ENCODE measurements around the gene KANSL1.
"Not testable (repeated sequence)": the region's sequence is repeated elsewhere in the genome, so short reads cannot be mapped to it uniquely, and the experiment has no call there.

KANSL1 gene, protein sequence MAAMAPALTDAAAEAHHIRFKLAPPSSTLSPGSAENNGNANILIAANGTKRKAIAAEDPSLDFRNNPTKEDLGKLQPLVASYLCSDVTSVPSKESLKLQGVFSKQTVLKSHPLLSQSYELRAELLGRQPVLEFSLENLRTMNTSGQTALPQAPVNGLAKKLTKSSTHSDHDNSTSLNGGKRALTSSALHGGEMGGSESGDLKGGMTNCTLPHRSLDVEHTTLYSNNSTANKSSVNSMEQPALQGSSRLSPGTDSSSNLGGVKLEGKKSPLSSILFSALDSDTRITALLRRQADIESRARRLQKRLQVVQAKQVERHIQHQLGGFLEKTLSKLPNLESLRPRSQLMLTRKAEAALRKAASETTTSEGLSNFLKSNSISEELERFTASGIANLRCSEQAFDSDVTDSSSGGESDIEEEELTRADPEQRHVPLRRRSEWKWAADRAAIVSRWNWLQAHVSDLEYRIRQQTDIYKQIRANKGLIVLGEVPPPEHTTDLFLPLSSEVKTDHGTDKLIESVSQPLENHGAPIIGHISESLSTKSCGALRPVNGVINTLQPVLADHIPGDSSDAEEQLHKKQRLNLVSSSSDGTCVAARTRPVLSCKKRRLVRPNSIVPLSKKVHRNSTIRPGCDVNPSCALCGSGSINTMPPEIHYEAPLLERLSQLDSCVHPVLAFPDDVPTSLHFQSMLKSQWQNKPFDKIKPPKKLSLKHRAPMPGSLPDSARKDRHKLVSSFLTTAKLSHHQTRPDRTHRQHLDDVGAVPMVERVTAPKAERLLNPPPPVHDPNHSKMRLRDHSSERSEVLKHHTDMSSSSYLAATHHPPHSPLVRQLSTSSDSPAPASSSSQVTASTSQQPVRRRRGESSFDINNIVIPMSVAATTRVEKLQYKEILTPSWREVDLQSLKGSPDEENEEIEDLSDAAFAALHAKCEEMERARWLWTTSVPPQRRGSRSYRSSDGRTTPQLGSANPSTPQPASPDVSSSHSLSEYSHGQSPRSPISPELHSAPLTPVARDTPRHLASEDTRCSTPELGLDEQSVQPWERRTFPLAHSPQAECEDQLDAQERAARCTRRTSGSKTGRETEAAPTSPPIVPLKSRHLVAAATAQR (N-terminal part only)

DNA sequence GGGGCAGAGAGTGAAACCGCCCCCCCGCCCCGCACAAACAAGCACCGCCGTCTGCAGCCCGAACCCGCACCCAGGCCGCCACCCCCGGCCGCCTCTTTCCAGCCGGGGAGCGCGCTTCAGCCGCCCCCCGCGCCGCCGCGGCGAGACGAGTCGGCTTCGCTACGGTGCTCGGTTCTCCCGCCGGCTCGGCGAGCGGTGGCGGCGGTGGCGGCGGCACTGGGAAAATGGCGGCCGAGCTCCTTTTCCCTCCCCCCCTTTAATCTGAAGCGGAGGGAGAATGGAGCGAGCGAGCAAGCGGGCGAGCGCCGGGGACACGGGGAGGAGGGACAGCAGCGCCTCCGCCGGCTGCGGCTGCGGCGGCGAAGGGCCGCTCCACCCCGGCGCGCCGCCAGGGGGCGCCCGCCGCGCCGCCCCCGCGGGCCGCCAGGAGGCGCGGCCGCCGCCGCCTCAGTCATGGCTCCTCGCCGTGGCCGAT, at the start of gene KANSL1:
TSS of gene KANSL1 (minus strand) at position 279 of the 475 bp plus-strand sequence. CDS start 21,286 bp downstream, outside the sequence.
- DNase-seq, result peak; percentile 93 to 96

DNA sequence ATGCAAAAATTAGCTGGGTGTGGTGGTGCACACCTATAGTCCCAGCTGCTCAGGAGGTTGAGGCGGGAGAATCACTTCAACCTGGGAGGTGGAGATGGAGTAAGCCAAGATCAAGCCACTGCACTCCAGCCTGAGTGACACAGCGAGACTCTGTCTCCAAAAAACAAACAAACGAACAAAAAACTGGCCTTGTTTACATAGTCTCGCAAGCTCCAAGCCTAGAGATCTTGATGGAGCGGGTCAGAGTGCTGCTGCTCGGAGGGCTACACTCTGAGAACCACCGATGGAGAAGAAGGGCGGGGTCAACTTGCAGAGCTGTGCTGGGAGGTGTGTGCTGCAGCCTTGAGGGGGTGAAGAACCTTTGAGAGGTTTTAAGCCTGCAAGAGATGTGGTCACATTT, 38.1 kb upstream of the KANSL1 start:
- not testable (repeated sequence) for DNase-seq

DNA sequence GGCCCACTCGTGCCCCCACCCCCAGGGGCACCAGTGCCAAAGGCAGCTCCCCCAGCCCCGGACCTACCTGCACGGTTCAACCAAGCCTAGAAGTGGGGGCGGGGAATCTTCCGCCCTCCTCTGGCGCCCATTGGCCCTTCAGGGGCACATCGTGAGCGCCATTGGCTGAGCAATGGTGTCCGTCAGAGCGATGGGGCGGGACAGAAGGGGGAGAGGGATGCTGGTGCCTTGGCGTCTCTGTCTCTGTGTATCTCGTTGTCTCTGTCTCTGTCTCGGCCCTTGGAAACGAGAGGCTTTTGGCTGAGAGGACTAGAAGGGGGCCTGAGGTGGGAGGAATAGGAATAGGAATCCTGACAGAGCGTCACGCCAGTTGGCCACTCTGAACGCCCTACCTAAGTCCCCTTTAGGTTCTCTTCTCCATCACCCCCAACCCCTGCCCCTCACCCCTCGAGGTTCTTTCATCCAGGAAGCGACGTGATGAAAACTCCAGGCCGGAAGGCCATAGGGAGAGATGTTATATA, 32.1 kb upstream of the KANSL1 start:
- DNase-seq, result peak; percentile 96 to 98

DNA sequence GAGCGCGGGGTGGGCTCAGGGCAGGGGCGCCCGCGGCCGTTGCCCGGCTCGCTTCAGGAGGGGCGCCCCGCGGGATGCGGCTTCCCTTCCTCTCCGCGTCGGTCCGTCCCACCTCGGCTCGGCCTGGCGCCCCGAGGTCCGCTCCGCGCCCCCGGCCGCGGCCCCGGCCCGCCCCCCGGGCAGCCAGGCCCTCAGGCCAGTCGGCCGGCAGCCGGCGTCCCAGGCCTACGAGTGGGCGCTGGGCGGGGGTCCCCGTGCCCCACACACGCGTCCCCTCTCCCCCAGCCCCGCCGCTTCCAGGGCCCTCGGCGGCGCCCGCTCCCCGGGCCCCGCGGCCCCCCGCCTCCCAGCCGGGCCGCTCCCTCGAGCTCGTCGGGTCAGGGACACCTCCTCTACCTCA, 31.6 kb upstream of the KANSL1 start:
- DNase-seq, result not testable (repeated sequence)

DNA sequence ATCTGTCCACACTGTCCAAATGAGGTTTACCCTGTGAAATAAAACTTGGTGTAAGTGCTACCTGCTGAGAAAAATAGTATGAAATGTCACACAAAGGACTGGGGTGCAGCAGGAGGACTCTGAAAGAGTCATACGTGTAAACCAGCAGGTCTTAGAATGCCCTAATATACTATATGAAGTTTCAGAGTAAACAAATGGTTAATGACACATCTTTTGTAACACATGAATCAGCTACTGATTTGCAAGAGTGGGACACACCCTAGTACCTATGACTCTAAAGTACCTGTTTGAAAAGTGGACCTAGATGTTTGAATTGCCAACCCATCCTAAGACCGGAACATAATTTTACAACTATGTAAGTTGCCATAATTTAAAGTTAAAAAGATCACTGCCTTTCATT, 29.8 kb upstream of the KANSL1 start:
- not testable (repeated sequence) for DNase-seq

DNA sequence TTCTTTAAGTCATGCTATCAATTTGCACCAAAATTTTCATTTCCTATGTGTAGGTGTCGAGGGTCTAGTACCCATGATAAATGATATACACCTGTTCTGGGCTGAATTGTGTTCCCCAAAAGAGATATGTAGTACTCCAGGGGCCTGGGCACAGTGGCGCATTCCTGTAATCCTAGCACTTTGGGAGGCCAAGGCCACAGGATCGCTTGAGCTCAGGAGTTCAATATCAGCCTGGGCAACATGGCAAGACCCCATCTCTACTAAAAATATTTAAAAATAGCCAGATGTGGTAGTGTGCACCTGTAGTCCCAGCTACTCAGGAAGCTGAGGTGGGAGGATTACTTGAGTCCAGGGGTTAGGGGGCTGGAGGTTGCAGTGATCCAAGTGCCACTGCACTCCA, 23.5 kb upstream of the KANSL1 start:
- DNase-seq, result no peak

DNA sequence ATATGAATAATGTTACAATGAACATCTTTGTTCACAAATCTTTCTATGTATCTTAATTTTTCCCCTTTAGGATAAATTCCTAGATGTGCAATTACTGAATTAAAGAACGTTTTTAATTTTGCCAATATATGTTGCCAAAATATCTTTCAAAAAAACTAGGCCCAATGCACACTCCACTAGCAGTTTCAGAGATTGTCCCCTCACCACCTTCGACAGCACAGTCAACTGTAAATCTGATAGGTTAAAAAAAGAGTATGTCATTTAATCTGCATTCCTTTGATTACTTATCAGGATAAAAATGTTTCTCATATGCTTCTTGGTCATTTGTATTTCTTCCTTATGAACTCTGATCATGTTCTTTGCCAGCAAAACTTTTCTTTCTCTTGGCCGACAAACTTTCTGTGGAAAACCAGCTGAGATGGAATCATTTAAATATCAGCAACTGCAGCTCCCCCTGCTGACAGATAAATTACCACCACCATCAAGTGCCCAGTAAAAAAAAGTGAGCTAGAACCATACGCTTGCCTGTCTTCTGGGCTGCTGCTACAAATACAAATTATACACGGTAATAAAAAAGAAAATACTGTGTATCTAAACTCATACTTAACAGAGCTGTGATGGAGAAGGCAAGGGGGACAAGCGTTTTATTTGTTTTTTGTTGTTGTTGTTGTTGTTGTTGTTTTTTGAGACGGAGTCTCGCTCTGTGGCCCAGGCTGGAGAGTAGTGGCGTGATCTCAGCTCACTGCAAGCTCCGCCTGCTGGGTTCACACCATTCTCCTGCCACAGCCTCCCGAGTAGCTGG, 19.6 kb upstream of the KANSL1 start:
- peak; percentile 79 to 85 for DNase-seq

DNA sequence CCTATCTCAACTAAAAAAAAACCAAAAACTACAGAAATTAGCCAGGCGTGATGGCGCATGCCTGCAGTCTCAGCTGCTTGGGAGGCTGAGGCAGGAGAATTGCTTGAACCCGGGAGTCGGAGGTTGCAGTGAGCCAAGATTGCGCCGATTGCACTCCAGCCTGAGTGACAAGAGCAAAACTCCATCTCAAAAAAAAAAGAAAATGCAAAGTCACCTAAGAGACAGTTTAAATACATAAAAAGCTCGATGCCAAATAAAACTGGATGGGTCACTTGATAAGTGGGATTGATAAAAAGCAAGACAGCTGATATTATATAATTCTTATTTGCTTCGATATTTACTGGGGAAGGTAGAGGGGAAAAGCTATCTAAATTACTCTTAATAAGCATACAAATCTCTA, 15.8 kb upstream of the KANSL1 start:
- no peak for DNase-seq

DNA sequence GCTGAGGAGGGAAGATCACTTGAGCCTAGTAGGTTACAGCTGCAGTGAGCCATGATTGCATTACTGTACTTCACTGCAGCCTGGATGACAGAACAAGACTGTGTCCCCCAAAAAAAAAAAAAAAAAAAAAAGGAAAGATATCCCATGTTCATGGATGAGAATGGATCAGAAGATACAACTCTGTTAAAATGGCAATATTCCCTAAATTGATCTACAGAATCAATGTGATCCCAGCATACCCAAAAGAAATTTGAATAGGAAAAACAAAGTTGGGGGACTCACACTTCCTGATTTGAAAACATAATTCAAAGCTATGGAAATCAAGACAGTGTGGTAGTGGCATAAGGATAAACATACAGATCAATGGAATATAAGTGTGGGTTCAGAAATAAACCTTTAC, 12.7 kb upstream of the KANSL1 start:
- DNase-seq, result no peak

DNA sequence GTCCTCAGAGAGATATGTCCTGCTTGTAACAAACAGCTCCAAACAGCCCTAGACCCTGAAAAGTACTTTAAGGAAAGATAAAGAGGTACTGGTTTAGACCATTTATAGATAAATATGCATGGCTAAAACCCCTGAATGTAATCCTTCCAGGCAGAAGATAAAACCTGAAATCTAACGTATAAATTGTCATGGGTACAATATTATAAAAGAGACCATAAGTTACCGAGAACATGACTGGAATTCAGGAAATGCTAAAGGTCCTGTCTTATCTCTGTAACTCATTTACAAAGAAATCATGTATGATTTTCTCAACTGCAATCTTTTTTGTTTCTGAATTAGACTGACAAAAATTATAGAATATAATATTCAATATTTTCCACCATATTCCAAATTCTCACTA, 9.2 kb upstream of the KANSL1 start:
- DNase-seq, result no peak

DNA sequence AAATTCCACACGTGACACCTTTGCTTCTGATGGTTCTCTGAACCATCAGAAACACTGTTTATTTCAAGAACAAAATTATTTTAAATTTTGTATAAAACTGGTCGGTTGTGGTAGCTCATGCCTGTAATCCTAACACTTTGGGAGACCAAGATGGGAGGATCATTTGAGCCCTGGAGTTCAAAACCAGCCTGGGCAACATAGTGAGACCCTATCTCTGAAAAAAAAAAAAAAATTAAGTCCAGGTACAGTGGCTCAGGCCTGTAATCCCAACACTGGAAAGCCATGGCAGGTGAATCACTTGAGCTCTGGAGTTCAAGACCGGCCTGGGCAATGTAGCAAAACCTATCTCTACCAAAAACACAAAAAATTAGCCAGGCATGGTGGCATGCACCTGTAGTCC, 8.3 kb upstream of the KANSL1 start:
- DNase-seq, result no peak

DNA sequence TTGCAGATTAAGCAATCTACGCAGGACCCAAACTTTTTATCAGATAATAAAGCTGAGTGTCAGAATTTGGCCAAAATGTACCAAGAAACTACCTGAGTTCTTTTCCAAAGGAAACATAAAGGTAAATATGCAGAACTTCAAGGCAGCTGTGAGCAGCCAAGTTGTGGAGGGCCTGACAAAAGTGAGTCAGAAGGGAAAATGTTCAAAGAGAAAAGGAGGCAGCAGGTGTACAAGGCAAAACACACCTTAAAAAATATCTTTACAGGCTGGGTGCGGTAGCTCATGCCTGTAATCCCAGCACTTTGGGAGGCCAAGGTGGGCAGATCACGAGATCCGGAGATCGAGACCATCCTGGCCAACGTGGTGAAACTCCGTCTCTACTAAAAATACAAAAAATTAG, 7.0 kb upstream of the KANSL1 start:
- DNase-seq, result no peak

DNA sequence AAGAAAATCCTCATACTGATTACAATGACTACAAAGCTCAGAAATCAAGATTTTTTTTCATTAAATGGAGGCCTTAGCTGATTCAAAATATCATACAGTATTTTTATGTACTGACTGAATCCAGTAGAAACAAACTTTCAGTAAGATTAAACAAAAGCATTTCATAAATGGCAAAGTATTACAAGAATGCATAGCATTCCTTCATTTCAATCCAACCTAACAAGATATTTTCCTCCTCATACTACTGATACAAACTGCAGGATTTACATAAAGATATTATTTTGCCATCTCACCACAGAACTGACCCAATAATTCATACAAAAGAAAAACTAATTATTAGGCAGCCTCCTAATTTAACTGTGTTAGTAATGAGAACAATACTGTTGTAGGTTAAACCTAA, 6.2 kb upstream of the KANSL1 start:
- DNase-seq, result no peak

DNA sequence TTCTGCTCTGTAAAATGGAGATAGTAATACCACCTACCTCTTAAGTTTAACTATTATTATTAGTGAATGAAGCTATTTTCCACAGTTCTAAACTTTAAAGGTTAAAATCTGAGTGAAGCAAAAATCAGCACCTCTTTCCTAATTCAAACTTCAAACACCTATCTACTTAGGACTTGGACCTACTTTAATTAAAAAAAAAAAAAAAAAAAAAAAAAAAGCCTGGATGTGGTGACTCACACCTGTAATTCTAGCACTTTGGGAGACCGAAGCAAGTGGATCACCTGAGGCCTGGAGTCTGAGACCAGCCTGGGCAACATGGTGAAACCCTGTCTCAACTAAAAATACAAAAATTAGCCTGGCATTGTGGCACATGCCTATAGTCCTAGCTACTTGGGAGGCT, 5.0 kb upstream of the KANSL1 start:
- no peak for DNase-seq

DNA sequence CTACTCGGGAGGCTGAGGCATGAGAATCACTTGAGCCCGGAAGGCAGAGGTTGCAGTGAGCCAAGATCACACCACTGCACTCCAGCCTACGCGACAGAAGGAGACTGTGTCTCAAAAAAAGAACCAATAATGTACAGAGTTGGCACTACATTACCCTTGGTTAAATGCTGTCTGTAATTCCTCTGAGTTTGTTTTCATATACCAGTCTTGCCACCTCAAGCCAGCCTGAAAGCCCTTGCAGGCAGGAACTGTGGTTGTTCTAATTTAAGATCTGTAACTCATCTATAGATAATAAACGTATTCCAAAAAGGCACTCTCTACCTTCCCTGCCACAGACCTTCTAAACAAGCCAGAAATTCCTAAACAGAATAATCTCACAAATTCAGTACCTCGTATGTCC, 4.3 kb upstream of the KANSL1 start:
- DNase-seq, result no peak

DNA sequence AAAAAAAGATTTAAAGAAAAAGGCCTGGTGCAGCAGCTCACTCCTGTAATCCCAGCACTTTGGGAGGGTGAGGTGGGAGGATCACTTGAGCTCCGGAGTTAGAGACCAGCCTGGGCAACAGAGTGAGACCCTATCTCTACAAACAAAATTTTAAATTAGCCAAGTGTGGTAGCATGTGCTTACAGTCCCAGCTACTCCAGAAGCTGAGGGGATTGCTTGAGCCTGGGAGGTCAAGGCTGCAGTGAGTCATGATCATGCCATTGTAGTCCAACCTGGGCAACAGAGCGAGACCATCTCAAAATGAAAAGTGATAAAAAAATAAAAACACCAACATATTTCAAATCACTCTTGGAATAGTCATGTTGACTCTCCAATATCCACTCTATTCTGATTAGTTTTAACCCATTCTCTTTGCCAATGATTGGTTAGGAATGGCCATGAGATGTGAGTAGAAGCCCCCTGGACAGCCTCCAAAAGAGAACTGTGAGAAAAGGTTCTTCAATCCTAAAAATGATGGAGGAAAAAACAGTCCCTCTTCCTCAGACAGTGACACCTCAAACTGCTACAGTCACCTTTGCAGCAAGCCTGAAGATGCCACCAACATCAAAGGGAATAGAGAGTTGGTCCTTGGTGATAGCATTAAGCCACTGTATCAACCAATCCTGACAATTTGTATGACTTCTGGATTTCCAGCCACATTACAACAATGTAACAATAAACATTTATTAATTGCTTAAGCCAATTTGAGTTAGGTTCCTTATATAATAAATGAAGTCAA, 2.9 kb upstream of the KANSL1 start:
- DNase-seq, result no peak

DNA sequence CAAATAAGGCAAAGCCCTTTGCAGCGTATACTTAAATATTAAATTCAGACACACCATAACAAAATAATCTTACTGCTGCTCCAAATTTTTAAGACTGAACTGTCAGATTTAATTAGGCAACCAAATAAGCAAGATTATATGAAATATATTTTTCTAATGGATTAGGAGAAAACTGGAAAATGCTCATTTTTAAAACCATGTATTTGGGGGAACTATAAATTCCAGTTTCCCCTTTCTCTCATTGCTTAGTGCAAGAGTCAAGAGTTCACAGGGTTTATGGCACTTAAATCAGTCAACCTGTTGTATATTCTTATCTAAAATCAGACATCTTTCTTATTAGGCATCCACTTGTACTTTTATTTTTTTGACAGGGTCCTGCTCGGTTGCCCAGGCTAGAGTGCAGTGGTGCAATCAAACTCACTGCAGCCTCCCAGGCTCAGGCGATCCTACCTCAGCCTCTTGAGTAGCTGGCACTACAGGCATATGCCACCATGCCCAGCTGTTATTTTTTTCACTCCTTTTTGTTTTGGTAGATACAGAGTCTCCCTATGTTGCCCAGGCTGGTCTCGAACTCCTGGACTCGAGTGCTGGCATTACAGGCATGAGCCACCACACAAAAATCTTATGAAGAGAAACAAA, 2.1 kb upstream of the KANSL1 start:
- no peak for DNase-seq

DNA sequence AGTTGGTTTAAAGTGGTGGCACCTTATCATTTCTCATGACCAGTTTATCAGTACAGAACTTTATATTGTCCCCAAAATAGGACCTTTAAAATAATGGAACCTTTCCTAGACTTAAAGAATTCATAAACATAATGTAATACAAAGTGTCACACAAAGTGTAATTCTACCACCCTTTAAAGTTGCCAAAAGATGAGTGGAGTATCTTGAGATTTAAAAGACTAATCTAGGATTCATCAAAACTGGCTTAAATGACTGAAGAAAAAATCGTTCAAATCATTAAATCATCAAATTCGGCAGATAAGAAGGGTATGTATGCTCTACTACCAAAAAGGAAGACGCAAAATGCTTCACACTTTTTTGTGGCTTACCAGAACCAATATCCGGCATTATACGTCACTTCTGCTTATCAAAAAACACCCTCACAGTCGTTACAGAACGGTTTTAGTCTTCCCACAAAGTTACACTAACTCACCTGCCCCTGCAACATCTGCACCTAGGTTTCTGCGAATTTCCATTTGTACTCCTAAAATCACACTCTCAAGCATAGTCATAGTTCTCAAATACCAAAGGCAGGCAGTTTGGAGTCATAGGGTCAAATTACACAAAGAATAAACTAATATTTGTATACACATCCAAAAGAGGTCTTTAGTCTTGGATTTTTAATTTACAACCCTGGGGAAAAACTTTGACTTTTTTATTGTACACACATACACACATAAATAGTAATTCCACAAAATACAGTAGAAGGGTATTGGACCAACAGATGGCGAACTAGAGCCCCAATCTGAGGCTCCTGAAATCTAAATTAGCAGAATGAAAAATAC, 1.4 kb upstream of the KANSL1 start:
- DNase-seq, result peak; percentile 79 to 94

DNA sequence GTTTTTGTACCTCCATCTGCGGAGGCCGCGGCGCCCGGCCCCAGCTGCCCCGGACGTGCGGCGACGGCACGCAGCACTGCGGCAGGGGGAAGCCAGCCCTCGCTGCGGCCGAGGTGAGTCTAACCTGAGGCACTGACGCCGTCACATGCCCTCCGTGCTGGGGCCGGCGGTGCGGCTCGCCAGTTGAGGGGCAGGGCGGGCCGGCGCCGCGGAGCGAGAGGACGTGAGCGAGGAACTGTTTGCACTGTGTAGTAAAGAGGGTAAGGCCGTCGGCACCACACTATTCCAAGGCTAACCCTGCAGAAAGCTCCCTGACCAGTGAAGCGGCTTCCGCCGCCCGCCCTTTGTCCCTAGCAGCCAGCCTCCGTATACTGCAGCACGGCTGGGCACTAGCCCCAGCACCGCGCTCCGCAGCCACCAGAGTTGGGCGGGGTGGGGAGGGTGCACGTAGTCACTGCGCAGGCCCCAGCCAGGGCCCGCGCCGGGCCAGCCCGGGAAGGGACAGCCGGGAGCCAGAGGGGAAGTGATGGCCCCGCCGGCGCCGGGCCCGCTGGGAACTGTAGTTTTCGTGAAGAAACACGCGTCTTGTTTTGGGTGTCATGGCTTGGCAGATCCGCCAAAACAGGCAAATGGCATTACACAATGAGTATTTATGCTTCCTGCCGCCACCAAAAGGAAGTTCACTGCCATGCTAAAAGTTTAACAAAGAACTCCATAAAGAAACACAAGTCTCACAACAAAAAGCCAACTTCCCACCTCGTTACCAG, 580 bp upstream of the KANSL1 start:
- peak; percentile 96 to 98 for DNase-seq

Measured in CD4-positive, alpha-beta T cell treated with Interleukin-1 beta for 1 hour (primary cell).